ENCODE measurements around the gene HSD11B2.
A peak's percentile ranks its signal among the peaks of the same experiment; 100 is the strongest.

The HSD11B2 gene

DNA sequence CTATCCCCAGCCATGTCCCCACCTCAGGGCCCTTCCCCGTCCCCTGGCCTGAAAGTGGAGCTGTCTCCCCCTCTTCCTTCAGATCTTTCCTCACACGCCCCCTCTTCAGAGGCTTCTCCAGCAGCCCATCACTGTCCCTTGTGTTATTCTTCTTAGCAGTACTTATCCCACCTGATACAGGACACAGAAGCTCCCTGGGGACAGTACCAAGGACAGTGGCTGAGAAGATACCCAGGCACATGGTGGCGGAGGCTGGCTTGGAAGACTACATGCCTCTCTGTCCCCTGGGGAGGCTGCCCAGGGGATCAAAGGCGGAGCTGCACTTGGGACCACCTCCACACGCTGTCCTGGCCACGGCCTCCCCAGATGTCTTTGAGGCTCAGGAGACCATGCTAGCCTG lies 23.9 kb downstream of the HSD11B2 start:
- DNase-seq: no peak

DNA sequence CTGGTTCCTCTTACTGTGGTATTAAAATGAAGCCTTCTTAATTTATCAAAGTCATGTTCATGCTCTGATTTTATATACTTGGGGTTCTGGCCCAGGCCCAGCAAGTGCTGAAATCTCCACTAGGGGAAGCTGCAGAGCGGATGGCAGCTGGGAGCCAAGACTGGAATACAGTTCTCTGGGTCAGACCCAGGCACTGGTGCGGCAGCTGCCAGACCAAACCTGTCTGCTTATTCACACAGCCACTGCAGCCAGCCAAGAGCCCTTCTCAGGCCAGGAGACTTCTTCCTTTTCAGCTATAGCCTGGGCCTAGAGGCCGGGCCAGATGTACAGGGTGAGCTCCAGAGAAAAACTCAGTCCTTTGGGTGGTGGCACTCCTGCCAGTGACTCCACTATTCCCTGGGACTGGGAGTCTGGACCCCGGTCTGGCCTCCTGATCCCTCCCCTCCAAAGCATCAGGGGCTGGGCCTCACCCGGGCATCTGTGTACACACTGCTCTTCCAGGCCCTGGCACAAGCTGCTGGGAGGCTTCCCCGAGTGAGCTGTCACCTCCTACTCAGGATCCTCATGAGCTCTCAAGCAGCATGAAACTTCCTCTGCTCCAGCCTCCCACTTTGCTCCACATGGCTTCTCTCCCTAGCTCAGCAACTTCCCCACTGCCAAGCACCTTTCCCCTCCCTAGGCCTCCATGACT lies 25.6 kb downstream of the HSD11B2 start:
- no peak for DNase-seq

DNA sequence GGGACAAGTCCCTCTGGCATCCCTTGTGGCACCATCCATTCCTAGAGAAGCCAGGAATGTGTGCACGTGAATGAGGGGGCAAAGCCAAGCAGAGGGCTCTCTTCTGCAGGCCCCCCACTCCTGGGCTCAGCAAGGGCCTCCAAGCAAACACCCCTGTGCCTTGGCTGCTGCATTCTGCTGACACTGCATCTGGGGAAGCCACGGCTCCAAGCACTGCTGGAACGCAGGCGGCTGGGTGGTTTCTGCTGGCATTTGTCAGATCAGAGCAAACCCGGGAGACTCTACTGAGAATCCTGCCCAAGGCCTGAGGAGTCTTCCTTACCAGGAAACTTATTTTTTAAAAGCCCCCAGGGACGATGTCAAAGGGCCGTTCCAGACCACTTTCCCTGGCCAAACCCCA lies 26.7 kb downstream of the HSD11B2 start:
- DNase-seq: no peak

DNA sequence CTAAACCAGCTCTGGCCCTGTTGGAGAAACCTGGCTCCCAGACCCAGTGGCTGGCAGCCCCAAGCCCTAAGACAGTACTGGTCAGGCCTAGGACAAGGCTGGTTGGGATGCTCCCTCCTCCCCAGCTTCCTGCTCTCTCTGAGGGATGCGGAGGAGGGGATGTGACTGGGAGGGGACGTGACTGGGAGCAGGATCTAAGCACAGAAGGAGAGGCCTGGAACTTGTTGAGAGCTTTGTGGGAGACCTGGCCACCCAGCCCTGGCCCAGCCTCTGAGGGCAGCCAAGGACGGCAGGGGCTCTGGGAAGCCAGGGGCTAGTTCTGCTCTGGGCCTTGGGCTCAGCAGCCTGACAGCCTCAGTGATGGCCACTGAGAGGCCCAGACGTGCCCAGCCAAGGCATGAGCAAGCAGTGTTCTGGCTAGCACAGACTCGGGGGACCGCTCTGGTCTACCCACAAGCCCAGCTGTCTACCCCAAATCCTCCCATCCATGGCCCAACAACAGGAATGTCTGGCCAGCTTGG lies 27.3 kb downstream of the HSD11B2 start:
- no peak for DNase-seq

- peak; percentile 14 for DNase-seq
Measured at GRCh38 chr16:67459066-67459860, 28.3 kb downstream of the HSD11B2 start.

DNA sequence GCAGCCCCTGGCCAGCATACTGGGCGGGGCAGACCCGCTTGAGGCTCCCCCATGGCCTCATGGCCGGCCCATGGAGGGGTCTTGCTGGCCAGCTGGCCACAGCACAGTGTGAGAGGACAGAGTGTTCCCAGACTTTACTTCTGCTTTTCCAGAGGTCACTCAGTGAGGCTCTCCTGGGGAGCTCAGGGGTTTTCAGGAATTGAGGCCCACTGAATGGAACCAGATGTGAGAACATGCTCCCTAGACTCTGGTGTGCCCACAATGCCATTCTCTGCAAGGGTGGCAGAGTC lies 28.9 kb downstream of the HSD11B2 start:
- DNase-seq: no peak

- no peak for DNase-seq
Measured at GRCh38 chr16:67460168-67460567, 29.2 kb downstream of the HSD11B2 start.

GRCh38 chr16:67460961-67461360 lies 30.0 kb downstream of the HSD11B2 start:
- no peak for DNase-seq

DNA sequence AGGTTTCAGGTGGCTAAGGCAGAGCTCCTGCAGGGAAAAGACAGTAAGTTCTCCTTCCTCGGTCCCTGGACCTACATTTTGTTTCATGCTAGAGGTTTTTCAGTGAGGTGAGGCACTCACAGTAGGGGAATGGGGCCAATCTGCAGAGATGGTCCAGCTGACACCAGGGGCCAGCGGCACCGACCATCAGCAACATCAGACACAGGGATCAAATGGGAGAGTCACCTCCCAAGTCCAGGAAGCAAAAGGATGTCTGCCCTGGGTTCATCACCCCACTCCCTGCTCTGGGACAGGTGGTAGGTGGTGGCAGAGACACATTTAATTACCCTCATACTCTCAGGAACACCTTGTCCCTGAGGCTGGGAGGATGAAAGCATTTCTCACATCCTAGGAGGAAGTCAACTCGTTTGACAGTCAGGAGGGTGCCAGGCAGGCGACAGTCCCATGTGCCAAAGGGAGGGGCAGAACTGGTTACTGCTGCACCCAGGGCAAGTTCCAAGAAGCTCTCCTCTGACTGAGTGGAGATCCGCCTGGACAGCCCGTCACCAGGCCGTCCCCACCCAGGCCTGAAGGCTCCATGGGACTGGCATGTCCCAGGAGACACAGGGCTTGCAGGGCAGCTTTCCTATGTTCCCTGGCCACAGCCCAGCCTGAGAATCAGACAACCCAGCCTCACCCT lies 30.8 kb downstream of the HSD11B2 start:
- DNase-seq: no peak

- no peak for DNase-seq
Measured at GRCh38 chr16:67462279-67462655, 31.3 kb downstream of the HSD11B2 start.

GRCh38 chr16:67463059-67463458 lies 32.1 kb downstream of the HSD11B2 start:
- no peak for DNase-seq

GRCh38 chr16:67463691-67464090 lies 32.8 kb downstream of the HSD11B2 start:
- DNase-seq: no peak

DNA sequence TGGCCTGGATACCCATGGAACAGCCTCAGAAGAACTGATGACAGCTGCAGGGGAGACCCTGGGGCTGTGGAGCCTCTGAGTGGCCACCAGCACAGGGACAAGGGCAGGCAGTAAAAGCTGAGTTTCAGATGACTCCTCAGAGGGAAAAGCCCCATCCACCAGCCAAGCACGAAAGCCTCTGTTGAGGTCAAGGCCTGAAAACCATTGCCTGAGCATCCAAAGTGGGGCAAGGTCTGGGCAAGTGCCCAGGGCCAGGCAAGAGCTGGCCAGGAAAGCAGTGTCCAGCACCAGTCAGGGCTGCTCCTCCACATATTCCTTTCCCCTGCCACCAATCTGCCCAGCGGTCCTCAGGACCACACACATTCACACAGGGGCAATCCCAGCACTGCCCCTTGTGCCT lies 33.6 kb downstream of the HSD11B2 start:
- DNase-seq: no peak

GRCh38 chr16:67466581-67466980 lies 35.7 kb downstream of the HSD11B2 start:
- no peak for DNase-seq

- no peak for DNase-seq
Measured at GRCh38 chr16:67468731-67469130, 37.8 kb downstream of the HSD11B2 start.

GRCh38 chr16:67470359-67470758 lies 39.4 kb downstream of the HSD11B2 start:
- DNase-seq: peak; percentile 34

DNA sequence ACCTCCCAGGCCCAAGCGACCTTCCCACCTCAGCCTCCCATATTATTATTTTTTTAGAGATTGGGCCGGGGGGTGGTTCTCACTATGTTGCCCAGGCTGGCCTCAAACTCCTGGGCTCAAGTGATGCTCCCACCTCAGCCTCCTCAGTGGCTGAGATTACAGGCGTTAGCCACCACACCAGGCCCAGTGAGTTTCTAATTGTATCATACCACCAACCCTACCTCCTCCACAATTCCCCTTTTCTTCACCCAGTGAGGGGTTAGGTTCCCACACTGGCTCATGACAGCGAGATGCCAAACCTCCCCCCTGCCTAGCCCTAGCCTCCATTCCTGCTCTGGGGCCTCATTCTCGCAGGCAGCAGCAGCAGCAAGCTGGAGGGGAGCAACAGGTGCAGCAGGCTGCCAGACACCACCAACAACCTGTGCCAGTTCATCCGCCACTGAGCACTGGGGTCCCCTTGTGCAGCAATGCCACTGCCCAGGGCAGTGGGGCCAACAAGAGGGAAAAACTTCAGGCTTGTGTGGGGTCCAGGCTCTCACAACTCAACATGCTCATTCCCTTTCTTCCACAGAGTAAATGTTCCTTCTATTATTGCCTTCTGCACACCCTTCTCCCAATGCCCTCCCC lies 41.0 kb downstream of the HSD11B2 start:
- no peak for DNase-seq

DNA sequence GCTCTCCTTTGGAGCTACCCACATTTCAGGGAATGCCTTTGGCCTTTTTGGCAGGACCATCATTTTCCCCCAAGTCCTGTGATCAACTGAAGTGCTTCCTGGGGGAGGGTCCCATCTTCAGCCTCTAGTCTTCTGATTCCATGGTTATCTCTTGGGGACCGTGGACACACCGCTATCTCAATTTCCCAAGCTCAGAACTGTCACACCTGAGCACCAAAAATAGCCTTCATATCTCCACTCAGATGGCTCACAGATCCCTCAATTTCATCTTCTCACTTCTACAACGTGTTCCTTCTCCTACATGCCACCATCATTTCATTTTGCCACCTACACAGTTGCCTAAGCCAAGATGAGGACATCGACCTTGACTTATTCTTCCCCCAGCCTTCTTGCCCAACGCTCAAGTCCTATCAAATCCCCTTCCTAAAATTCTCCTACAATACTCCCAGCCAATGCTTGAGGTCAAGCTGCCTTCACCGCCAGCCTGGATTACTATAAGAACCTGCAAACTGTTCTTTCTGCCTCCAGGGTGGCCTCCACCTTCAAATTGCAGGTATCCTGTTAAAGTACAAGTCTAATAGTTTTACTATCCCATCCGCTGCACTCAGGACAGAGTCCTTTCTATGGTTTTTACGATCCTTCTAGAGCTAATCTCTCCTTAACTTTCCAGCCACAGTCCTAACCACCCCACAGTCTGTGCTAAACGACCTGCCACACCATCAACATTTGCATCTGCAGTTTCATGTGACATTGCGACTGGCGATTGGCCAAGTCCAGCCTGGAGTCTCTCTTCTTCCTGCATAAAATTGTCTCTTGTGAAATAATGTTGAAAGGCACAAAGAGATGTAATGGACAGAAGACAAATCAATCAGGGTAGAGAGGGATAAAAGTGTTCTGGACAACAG lies 43.9 kb downstream of the HSD11B2 start:
- no peak for DNase-seq

- DNase-seq: no peak
Measured at GRCh38 chr16:67477960-67478554, 47.1 kb downstream of the HSD11B2 start.

DNA sequence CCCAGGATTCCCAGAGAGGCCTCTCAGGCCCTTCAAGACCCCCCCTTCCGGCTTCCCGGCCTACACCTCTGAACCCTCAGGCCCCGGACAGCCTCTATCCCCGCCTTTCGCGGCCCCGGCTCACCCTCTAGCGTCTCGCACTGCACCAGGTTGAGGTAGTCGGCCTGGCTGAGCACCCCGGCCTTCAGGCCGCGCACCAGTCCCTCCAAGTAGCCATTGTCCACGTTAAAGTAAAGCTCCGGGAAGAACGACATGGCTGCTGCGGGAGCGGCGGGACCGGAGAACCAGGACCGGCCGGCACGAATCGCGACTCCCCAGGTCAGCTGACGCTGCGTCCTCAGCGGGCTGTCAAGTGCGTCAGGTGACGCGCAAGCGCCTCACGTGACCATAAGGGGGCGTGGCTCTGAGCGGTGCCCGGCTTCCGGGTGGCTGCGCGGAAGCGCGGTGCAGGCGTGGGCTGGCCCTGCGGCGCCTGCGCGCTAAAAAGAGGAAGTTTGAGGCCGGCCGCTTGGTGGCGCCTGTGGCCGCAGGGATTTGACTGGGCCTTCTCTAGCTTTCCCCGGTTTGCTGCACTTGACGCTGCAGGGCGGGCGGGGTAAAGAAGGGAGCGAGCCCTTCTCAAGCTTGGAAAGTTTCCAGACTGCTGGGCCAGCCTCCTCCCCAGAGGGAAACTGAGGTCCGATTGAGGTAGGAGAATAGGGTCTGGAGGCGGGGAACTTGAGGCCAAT lies 50.1 kb downstream of the HSD11B2 start, which contains the start of gene ATP6V0D1:
TSS of gene ATP6V0D1 (minus strand) at position 325 of the 728 bp plus-strand sequence. CDS start at position 254, 71 bp downstream.
- DNase-seq: peak; percentile 75
